HG03575 (cell line): ENCODE data around the gene C9orf72.
"Not testable (repeated sequence)": the region's sequence is repeated elsewhere in the genome, so short reads cannot be mapped to it uniquely, and the experiment has no call there.

Experiments
- ATAC-seq: cut with Tn5 transposase; IDR thresholded peaks from one replicate; pipeline ENCODE4 v1.9.1; 2021; ENCODE audit not compliant: unreplicated experiment, insufficient number of reproducible peaks, low FRiP score; ENCODE audit errors: extremely low read depth

The C9orf72 gene

DNA sequence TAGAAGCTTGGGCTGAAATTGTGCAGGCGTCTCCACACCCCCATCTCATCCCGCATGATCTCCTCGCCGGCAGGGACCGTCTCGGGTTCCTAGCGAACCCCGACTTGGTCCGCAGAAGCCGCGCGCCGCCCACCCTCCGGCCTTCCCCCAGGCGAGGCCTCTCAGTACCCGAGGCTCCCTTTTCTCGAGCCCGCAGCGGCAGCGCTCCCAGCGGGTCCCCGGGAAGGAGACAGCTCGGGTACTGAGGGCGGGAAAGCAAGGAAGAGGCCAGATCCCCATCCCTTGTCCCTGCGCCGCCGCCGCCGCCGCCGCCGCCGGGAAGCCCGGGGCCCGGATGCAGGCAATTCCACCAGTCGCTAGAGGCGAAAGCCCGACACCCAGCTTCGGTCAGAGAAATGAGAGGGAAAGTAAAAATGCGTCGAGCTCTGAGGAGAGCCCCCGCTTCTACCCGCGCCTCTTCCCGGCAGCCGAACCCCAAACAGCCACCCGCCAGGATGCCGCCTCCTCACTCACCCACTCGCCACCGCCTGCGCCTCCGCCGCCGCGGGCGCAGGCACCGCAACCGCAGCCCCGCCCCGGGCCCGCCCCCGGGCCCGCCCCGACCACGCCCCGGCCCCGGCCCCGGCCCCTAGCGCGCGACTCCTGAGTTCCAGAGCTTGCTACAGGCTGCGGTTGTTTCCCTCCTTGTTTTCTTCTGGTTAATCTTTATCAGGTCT lies at the start of gene C9orf72:
TSS of gene C9orf72 (minus strand) at position 564 of the 716 bp plus-strand sequence. CDS start 6,361 bp downstream, outside the sequence.
- ATAC-seq = peak; percentile 3

DNA sequence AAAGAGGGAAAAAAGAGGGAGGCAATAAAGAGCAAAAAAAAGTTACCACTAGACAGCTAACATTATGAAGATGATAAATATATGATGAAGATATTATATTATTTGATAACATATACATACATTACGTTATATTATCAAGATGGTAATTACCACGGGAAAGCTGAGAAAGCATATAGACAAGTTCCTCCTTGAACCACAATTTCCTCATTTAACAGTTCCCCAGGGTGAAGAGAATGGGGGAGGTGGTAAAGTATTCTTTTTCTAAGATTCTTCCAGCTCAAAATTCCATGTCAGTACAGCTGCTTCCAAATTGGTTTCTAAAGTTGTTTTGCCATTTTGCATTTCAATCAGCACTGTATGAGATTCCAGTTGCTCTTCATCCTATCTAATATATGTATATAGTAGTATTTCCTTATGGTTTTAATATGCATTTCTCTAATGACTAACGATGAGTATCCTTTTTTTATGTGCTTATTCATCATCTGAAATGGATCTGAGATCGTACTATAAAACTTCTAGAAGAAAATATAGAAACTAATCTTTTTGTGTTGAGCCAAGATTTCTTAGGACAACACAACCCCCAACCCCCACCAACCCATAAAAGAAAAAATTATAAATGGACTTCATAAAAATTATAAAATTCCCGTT lies 49.5 kb upstream of the C9orf72 start:
- no peak for ATAC-seq

GRCh38 chr9:27619743-27620142 lies 46.5 kb upstream of the C9orf72 start:
- no peak for ATAC-seq

GRCh38 chr9:27618066-27618465 lies 44.8 kb upstream of the C9orf72 start:
- ATAC-seq = no peak

DNA sequence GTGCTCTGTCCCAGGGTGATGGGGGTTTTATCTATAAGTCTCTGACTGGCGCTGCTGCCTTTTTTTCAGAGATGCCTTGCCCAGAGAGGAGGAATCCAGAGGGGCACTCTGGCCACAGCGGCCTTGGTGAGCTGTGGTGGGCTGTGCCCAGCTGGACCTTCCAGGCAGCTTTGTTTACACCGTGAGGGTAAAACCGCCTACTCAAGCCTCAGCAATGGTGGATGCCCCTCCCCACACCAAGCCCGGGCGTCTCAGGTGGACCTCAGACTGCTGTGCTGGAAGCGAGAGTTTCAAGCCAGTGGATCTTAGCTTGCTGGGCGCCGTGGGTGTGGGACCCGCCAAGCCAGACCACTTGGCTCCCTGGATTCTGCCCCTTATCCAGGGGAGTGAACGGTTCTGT lies 41.3 kb upstream of the C9orf72 start:
- ATAC-seq = no peak

DNA sequence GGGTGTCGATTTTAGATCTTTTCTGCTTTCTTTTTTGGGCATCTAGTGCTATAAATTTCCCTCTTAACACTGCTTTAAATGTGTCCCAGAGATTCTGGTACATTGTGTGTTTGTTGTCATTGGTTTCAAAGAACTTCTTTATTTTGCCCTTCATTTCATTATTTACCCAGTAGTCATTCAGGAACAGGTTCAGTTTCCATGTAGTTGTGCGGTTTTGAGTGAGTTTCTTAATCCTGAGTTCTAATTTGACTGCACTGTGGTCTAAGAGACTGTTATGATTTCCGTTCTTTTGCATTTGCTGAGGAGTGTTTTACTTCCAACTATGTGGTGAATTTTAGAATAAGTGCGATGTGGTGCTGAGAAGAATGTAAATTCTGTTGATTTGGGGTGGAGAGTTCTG lies 38.8 kb upstream of the C9orf72 start:
- not testable (repeated sequence) for ATAC-seq

GRCh38 chr9:27610622-27611021 lies 37.3 kb upstream of the C9orf72 start:
- ATAC-seq = no peak

DNA sequence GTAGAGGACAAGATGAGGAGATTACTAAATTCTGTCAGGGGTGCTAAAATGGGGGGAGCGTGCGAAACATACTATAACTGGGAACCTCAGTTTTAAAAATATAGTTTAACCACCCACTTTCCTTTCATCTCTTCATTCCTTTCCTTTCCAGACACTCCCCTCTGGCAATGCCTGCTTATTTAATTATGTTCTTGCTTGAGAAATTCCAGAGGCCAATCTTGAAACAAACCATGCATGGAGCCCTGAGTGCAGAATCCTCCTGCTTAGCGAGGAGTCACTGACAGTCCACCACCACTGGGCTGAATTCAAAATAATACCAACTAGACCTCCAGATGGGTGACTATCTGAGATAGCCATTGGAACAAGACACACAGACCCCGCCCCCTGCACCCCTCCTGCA lies 29.7 kb upstream of the C9orf72 start:
- no peak for ATAC-seq

GRCh38 chr9:27602142-27602861 lies 29.0 kb upstream of the C9orf72 start:
- ATAC-seq = no peak

- no peak for ATAC-seq
Observed at GRCh38 chr9:27601396-27601795, 28.1 kb upstream of the C9orf72 start.

DNA sequence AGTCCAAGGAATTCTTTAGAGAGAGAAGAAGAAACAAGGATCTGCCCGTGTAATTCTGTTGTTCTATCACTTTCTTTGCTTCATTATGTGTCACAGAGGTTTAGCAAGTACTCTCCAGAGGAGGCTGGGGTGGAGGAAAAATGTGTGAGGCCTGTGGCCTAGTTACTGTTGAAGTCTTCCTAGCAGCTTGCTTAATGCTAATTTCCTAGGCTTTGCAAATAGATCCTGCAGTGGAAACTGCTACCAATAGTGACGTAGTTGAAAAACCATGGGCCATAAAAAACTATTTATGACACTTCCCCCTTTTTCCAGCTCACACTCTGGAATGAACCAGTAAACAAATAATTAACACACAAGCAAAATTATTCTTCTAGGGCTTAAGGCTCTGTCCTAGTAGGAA lies 27.0 kb upstream of the C9orf72 start:
- no peak for ATAC-seq

DNA sequence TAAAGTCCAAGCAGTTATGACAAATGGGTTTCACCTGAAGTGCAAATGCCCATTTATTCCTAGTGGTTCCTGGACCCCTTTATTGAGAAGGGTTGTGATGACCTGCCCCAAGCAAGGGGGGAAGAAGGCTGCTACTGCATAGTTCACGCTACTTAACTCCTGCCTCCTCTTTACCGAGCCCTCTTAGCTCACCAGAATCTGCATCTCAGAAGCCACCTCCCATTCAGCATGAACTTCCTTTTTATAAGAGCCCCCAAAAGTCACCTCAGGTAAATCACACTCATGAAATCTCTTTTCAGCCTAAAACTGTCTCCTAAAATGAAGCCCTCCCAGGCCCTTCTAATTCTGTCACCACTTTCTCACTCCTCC lies 26.6 kb upstream of the C9orf72 start:
- no peak for ATAC-seq

DNA sequence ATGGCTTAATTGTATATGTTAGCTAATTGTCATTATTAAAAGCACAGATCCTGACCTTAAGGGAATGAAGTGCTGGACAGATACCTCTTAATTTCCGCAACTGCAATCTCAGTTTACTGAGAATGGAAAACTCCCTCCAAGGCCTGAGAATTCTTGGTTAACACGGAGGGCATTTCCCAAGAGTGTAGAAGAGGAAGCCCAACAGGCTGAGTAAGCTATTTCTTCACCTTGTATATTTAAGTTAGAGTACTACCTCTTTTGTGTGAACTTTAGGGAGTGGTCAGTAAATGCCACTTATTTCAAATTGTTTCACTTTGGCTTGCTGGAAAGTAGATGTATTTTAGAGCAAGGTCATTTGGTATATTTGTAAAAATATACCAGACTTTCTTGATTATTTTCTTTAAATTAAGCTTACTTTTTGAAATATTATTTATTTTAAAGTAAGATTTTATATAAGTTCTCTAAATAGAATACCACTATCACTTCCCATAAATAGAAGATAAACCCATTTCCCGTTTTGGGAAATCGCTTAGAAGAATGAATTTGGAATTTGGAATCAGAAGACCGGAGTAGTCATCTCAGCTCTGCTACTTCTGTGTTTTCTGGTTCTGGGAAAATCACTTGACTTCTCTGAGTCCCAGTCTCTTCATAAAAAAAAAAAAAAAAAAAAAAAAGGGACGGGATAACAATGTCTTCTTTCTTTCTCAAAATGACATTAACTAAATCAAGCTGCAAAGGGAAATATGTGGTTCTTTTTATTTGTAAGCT lies 26.0 kb upstream of the C9orf72 start:
- no peak for ATAC-seq

DNA sequence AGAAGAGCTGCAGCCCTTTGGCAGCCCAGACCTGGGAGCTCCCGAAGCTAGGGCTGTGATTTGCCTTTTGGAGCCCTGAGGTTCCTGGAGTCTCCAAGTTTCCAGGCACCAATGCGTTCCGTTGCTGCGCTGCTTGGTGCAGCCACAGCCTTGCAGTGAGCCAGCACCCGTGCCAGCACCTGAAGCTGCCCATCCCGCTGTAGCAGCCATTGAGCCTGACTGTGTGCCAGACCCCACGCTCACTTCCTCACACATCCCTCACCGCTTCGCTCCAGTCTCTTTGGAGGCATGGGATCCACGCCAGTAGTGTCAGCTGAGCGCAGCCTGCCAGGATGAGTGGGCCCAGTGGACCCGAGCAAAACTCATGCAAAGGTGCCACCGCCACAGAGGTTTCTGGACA lies 22.5 kb upstream of the C9orf72 start:
- no peak for ATAC-seq

DNA sequence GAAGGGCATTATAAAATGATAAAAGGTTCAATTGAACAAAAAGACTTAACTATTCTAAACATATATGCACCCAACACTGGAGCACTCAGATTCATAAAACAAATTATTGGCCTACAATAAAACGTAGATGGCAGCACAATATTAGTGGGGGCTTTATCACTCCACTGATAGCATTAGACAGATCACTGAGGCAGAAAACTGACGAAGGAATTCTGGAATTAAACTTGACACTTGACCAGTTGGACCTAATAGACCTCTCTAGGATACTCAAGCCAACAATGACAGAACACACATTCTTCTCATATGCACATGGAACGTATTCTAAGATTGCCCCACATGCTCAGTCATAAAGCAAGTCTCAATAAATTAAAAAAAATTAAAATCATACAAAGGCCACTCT lies 18.4 kb upstream of the C9orf72 start:
- no peak for ATAC-seq

GRCh38 chr9:27591093-27591492 lies 17.8 kb upstream of the C9orf72 start:
- no peak for ATAC-seq

DNA sequence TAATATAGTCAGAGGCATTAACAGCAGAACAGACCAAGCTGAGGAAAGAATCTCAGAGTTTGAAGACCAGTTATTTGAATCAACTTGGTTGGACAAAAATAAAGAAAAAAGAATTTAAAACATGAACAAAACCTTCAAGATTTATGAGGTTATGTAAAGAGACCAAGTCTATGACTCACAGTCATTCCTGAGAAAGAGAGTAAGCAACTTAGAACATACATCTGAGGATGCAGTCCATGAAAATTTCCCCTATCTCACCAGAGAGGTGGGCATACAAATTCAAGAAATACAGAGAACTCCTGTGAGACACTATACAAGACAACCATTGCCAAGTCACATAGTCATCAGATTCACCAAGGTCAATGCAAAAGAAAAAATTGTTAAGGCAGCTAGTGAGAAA lies 17.4 kb upstream of the C9orf72 start:
- ATAC-seq = no peak

- ATAC-seq = no peak
Observed at GRCh38 chr9:27589462-27589861, 16.2 kb upstream of the C9orf72 start.

GRCh38 chr9:27586304-27586703 lies 13.0 kb upstream of the C9orf72 start:
- no peak for ATAC-seq
